LNCaP clone FGC (cell line): ENCODE measurements around the gene TANC1.

Experiments used
- DNase-seq: peaks from one replicate; pipeline ENCODE4 v3.0.0-alpha.2; 2011; ENCODE audit warnings: low read depth
- H3K4me3 ChIP-seq: 2 replicates; pipeline ENCODE4 v1.5.1; 2011; ENCODE audit warnings: mild to moderate bottlenecking, low read depth, low read length, control low read depth
- CTCF ChIP-seq: IDR thresholded peaks from 2 replicates; pipeline ENCODE4 v1.5.1; 2012; ENCODE audit warnings: mild to moderate bottlenecking; ENCODE audit not compliant: control insufficient read depth, insufficient read depth; ENCODE audit errors: extremely low read depth

TANC1 gene

GRCh38 chr2:158958365-158958764 is 10.1 kb upstream of the TANC1 start:
- no peak overlapping the region for H3K4me3 ChIP-seq
- DNase-seq: no peak
- no peak for TF ChIP-seq CTCF

GRCh38 chr2:158960193-158960592 is 8.2 kb upstream of the TANC1 start:
- no peak for DNase-seq
- no peak for TF ChIP-seq CTCF
- H3K4me3 ChIP-seq: no peak overlapping the region

- H3K4me3 ChIP-seq: no peak overlapping the region
- no peak for TF ChIP-seq CTCF
- no peak for DNase-seq
Measured at GRCh38 chr2:158962074-158962473, 6.4 kb upstream of the TANC1 start.

- no peak overlapping the region for H3K4me3 ChIP-seq
- DNase-seq: no peak
- TF ChIP-seq CTCF: no peak
Measured at GRCh38 chr2:158963071-158963470, 5.4 kb upstream of the TANC1 start.

- no peak for DNase-seq
- no peak overlapping the region for H3K4me3 ChIP-seq
- TF ChIP-seq CTCF: no peak
Measured at GRCh38 chr2:158965107-158965506, 3.3 kb upstream of the TANC1 start.

GRCh38 chr2:158965641-158966040 is 2.8 kb upstream of the TANC1 start:
- H3K4me3 ChIP-seq: no peak overlapping the region
- no peak for TF ChIP-seq CTCF
- DNase-seq: no peak

GRCh38 chr2:158966312-158966711 is 2.1 kb upstream of the TANC1 start:
- no peak for DNase-seq
- no peak for TF ChIP-seq CTCF
- no peak overlapping the region for H3K4me3 ChIP-seq
